Mesendoderm (in vitro differentiated cells): ENCODE results near the gene CLDN22.

ENCODE experiments used
- DNase-seq: peaks from one replicate; pipeline ENCODE4 v3.0.0; 2013
- H2AK5ac ChIP-seq: 2 replicates; pipeline ENCODE4 v1.6.1; 2013; ENCODE audit warnings: low read length, inconsistent platforms
- H2BK120ac ChIP-seq: 2 replicates; pipeline ENCODE4 v1.6.1; 2013; ENCODE audit warnings: low read depth, mild to moderate bottlenecking, low read length, moderate library complexity, mixed read lengths
- H2BK15ac ChIP-seq: replicated peaks from 2 replicates; pipeline ENCODE4 v1.6.1; 2013; ENCODE audit warnings: low read depth, mild to moderate bottlenecking, moderate library complexity
- H2BK5ac ChIP-seq: 2 replicates; pipeline ENCODE4 v1.6.1; 2013; ENCODE audit warnings: low read length, inconsistent platforms
- H3K18ac ChIP-seq: 2 replicates; pipeline ENCODE4 v1.6.1; 2013; ENCODE audit warnings: mild to moderate bottlenecking, low read length, mixed read lengths
- H3K23ac ChIP-seq: one replicate; pipeline ENCODE4 v1.6.1; 2013; ENCODE audit warnings: low read length
- H3K27ac ChIP-seq: 2 replicates; pipeline ENCODE4 v1.5.1; 2013; ENCODE audit warnings: low read depth, mild to moderate bottlenecking, inconsistent platforms, low read length, moderate library complexity
- H3K27me3 ChIP-seq: 2 replicates; pipeline ENCODE4 v1.6.1; 2013; ENCODE audit warnings: low read length, control low read depth, mild to moderate bottlenecking, inconsistent platforms; ENCODE audit not compliant: insufficient read depth, poor library complexity
- H3K36me3 ChIP-seq: 2 replicates; pipeline ENCODE4 v1.6.1; 2013; ENCODE audit warnings: low read length, inconsistent platforms; ENCODE audit not compliant: control insufficient read depth, insufficient read depth
- H3K4ac ChIP-seq: one replicate; pipeline ENCODE4 v1.6.1; 2013; ENCODE audit warnings: low read depth, mild to moderate bottlenecking, low read length, moderate library complexity
- H3K4me1 ChIP-seq: 2 replicates; pipeline ENCODE4 v1.6.1; 2013; ENCODE audit warnings: low read depth, low read length, inconsistent platforms; ENCODE audit not compliant: control insufficient read depth
- H3K4me2 ChIP-seq: 2 replicates; pipeline ENCODE4 v1.6.1; 2013; ENCODE audit warnings: low read length
- H3K4me3 ChIP-seq: 2 replicates; pipeline ENCODE4 v1.5.1; 2013; ENCODE audit warnings: mild to moderate bottlenecking, low read length
- H3K56ac ChIP-seq: one replicate; pipeline ENCODE4 v1.6.1; 2013; ENCODE audit warnings: low read length
- H3K79me1 ChIP-seq: 2 replicates; pipeline ENCODE4 v1.6.1; 2013; ENCODE audit warnings: low read length, inconsistent platforms
- H3K79me2 ChIP-seq: 2 replicates; pipeline ENCODE4 v1.6.1; 2013; ENCODE audit warnings: mild to moderate bottlenecking, low read length; ENCODE audit not compliant: control insufficient read depth, insufficient read depth
- H3K9ac ChIP-seq: 2 replicates; pipeline ENCODE4 v1.6.1; 2013; ENCODE audit warnings: low read length, inconsistent platforms
- H4K5ac ChIP-seq: one replicate; pipeline ENCODE4 v1.6.1; 2013; ENCODE audit warnings: low read length
- H4K8ac ChIP-seq: one replicate; pipeline ENCODE4 v1.6.1; 2013; ENCODE audit warnings: low read depth, mild to moderate bottlenecking, control low read depth, low read length, moderate library complexity
- WGBS: extraction: QIAGEN DNeasy Blood & Tissue Kit; methylation state at CpG from one replicate; pipeline ENCODE4 v1.1.7; 2013; ENCODE audit warnings: low lambda C conversion rate, missing lambda C conversion rate; ENCODE audit not compliant: insufficient coverage; ENCODE audit errors: extremely low coverage; 5-methylcytosine and 5-hydroxymethylcytosine counted together

The CLDN22 gene

GRCh38 chr4:183355405-183355804, 35.3 kb upstream of the CLDN22 start:
- Histone ChIP-seq H3K79me2 (no peaks in the 10 kb centered on the region), H3K56ac (no peak overlapping the region), H3K4me3 (no peak overlapping the region), H2AK5ac (no peak overlapping the region), H2BK5ac (no peak overlapping the region), H3K18ac (no peak overlapping the region), H3K27ac (no peak overlapping the region), H3K9ac (no peak overlapping the region), H3K4me1 (no peaks in the 10 kb centered on the region), H3K4me2 (no peak overlapping the region), H2BK15ac (no peak overlapping the region), H3K79me1 (no peaks in the 10 kb centered on the region), H3K27me3 (no peaks in the 10 kb centered on the region), H3K36me3 (no peaks in the 10 kb centered on the region), H2BK120ac (no peak overlapping the region), H4K8ac (no peak overlapping the region), H4K5ac (no peak overlapping the region), H3K4ac (no peak overlapping the region), H3K23ac (no peak overlapping the region)
- no peak for DNase-seq
- WGBS: no CpG with 5 or more reads among the region's 4 CpGs

- WGBS: no CpG with 5 or more reads among the region's 9 CpGs
- H3K56ac ChIP-seq: no peak overlapping the region
These were observed 34.1 kb upstream of the CLDN22 start for GRCh38 chr4:183354219-183354618.

GRCh38 chr4:183353557-183353956, 33.5 kb upstream of the CLDN22 start:
- Histone ChIP-seq H3K79me2 (no peaks in the 10 kb centered on the region), H3K18ac (no peak overlapping the region), H2BK15ac (no peak overlapping the region), H4K8ac (no peak overlapping the region), H4K5ac (no peak overlapping the region), H2AK5ac (no peak overlapping the region), H3K23ac (no peak overlapping the region), H3K36me3 (no peaks in the 10 kb centered on the region), H3K4ac (no peak overlapping the region), H3K4me2 (no peak overlapping the region), H3K4me3 (no peak overlapping the region), H3K9ac (no peak overlapping the region), H3K4me1 (peaks cover 2% of the 10 kb centered on the region), H3K27ac (no peak overlapping the region), H2BK5ac (no peak overlapping the region), H3K79me1 (no peaks in the 10 kb centered on the region), H2BK120ac (no peak overlapping the region), H3K27me3 (no peaks in the 10 kb centered on the region), H3K56ac (no peak overlapping the region)
- peak; percentile 21 for DNase-seq
- WGBS: no CpG with 5 or more reads among the region's 8 CpGs

More at GRCh38 chr4:183354219-183354618, 34.1 kb upstream of the CLDN22 start:
- no peak overlapping the region for H2BK5ac ChIP-seq
- no peak for DNase-seq
- H4K8ac ChIP-seq: no peak overlapping the region
- no peak overlapping the region for H3K27ac ChIP-seq
- no peak overlapping the region for H2AK5ac ChIP-seq
- no peaks in the 10 kb centered on the region for H3K79me2 ChIP-seq
- H3K18ac ChIP-seq: no peak overlapping the region
- H2BK120ac ChIP-seq: no peak overlapping the region
- no peak overlapping the region for H3K4me3 ChIP-seq
- H3K23ac ChIP-seq: no peak overlapping the region
- H3K27me3 ChIP-seq: no peaks in the 10 kb centered on the region
- H3K4me1 ChIP-seq: no peaks in the 10 kb centered on the region
- H3K79me1 ChIP-seq: no peaks in the 10 kb centered on the region
- H3K4ac ChIP-seq: no peak overlapping the region
- no peak overlapping the region for H2BK15ac ChIP-seq
- no peak overlapping the region for H4K5ac ChIP-seq
- H3K36me3 ChIP-seq: no peaks in the 10 kb centered on the region
- H3K4me2 ChIP-seq: no peak overlapping the region
- no peak overlapping the region for H3K9ac ChIP-seq

- H2BK15ac ChIP-seq: no peak overlapping the region
- H3K56ac ChIP-seq: no peak overlapping the region
- H2AK5ac ChIP-seq: no peak overlapping the region
- no CpG with 5 or more reads among the region's 5 CpGs for WGBS
- no peak overlapping the region for H3K4ac ChIP-seq
- H3K79me2 ChIP-seq: no peaks in the 10 kb centered on the region
- no peak overlapping the region for H4K8ac ChIP-seq
- H3K36me3 ChIP-seq: no peaks in the 10 kb centered on the region
- H3K27ac ChIP-seq: no peak overlapping the region
- H2BK5ac ChIP-seq: no peak overlapping the region
- no peak overlapping the region for H3K4me3 ChIP-seq
- H3K18ac ChIP-seq: no peak overlapping the region
- H3K27me3 ChIP-seq: no peaks in the 10 kb centered on the region
- no peak overlapping the region for H2BK120ac ChIP-seq
- no peak overlapping the region for H3K9ac ChIP-seq
- no peaks in the 10 kb centered on the region for H3K79me1 ChIP-seq
- H4K5ac ChIP-seq: no peak overlapping the region
- H3K4me2 ChIP-seq: no peak overlapping the region
- peaks cover 2% of the 10 kb centered on the region for H3K4me1 ChIP-seq
- no peak for DNase-seq
- H3K23ac ChIP-seq: no peak overlapping the region
These were observed 32.5 kb upstream of the CLDN22 start for GRCh38 chr4:183352546-183352945.

GRCh38 chr4:183350317-183351071, 30.4 kb upstream of the CLDN22 start:
- Histone ChIP-seq H2BK15ac (no peak overlapping the region), H4K8ac (no peak overlapping the region), H2BK120ac (no peak overlapping the region), H3K23ac (no peak overlapping the region), H3K18ac (no peak overlapping the region), H3K36me3 (no peaks in the 10 kb centered on the region), H3K4ac (no peak overlapping the region), H3K4me3 (no peak overlapping the region), H2BK5ac (no peak overlapping the region), H3K9ac (no peak overlapping the region), H3K56ac (no peak overlapping the region), H3K4me2 (no peak overlapping the region), H3K4me1 (peaks cover 3% of the 10 kb centered on the region), H3K27ac (no peak overlapping the region), H2AK5ac (no peak overlapping the region), H3K27me3 (no peaks in the 10 kb centered on the region), H3K79me1 (no peaks in the 10 kb centered on the region), H4K5ac (no peak overlapping the region), H3K79me2 (no peaks in the 10 kb centered on the region)
- DNase-seq: no peak
- no CpG with 5 or more reads among the region's 17 CpGs for WGBS

GRCh38 chr4:183349673-183350072, 29.6 kb upstream of the CLDN22 start:
- Histone ChIP-seq H3K9ac (no peak overlapping the region), H3K23ac (no peak overlapping the region), H3K18ac (no peak overlapping the region), H3K4ac (no peak overlapping the region), H2BK15ac (no peak overlapping the region), H2BK5ac (no peak overlapping the region), H4K8ac (no peak overlapping the region), H3K4me2 (no peak overlapping the region), H4K5ac (no peak overlapping the region), H3K36me3 (no peaks in the 10 kb centered on the region), H3K4me3 (no peak overlapping the region), H2BK120ac (no peak overlapping the region), H3K27me3 (no peaks in the 10 kb centered on the region), H3K79me2 (no peaks in the 10 kb centered on the region), H3K56ac (no peak overlapping the region), H2AK5ac (no peak overlapping the region), H3K27ac (no peak overlapping the region), H3K79me1 (no peaks in the 10 kb centered on the region), H3K4me1 (peaks cover 6% of the 10 kb centered on the region)
- no CpG with 5 or more reads among the region's 9 CpGs for WGBS
- no peak for DNase-seq
